HG03521 (cell line): ENCODE results near the gene TSNAX.

Experiments
- ATAC-seq: cut with Tn5 transposase; IDR thresholded peaks from one replicate; pipeline ENCODE4 v1.9.1; 2021; ENCODE audit warnings: mild to moderate bottlenecking, moderate library complexity; ENCODE audit not compliant: unreplicated experiment

TSNAX gene

GRCh38 chr1:231517076-231517475, 11.4 kb upstream of the TSNAX start:
- no peak for ATAC-seq

- ATAC-seq: no peak
These were observed 9.9 kb upstream of the TSNAX start for GRCh38 chr1:231518485-231519034.

GRCh38 chr1:231519166-231519565, 9.3 kb upstream of the TSNAX start:
- no peak for ATAC-seq

DNA sequence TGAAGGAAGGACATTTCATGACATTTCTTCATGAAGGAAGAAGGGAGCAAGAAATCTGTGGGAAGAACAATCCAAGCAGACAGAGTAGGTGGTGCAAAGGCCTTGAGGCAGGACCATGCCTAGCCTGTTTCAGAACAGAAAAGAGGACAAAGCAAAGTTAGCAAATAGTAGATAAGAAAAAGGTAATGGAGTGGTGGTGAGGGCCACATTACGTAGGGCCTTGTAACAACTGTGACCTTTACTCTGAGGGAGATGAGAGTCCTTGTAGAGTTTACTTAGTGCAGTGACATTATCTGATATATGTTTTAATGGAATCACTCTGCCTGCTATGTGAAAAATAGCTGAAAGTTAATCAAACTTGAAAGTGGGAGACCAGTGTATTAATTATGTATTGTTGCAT, 6.4 kb upstream of the TSNAX start:
- ATAC-seq: no peak

DNA sequence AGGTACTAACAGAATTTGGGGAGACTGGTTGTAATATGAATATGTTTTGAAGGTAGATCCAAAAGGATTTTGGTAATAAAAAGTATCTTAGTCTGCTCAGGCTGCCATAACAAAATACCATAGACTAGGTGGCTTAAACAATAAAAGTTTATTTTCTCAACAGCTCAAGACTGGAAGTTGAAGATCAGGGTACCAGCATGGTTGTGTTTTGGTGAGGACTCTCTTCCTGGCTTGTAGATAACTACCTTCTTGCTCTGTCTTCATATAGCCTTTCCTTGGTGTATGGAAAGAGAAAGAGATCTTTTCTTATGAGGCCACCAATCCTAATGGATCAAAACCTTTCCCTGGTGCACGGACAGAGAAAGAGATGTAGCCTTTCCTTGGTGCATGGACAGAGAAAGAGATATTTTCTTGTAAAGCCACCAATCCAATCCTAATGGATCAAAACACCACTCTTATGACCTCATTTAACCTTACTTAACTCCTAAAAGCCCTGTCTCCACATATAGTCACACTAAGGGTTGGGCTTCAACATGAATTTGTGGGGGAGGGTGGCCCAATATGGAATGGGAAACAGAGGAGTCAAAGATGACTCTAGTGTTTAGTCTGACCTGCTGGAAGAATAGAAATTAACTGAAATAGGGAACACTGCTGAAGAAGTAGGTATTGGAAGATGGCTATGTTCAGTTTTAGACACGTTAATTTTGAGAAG, 5.4 kb upstream of the TSNAX start:
- ATAC-seq: no peak

- no peak for ATAC-seq
These were observed 4.7 kb upstream of the TSNAX start for GRCh38 chr1:231523816-231524215.

GRCh38 chr1:231526536-231526935, 1.9 kb upstream of the TSNAX start:
- no peak for ATAC-seq

DNA sequence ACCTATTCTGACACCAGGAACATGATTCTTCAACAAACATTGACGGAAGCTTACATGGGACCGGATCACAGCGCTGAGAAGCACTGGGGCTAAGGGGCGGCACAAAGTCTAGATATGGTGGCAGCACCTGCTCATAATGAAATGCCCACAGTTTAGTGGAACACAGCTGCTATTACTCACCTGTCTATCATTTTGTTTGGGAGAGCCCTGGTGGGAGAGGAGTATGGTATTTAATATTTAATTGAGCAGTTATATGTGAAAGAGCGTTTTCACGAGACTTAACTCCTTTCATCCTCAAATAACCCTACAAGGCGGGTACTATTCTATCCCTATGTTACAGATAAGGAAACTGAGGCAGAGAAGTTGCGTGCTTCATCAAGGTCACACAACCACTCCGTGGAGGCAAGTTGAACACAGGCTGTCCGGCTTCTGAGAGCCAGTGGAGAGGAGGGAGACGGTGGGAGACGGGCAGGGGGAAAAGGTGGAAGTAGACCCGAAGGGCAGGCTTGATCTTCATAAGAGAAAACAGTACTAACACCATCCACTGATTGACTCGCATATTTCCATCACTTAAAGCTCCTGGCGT, 790 bp upstream of the TSNAX start:
- ATAC-seq: peak; percentile 14

DNA sequence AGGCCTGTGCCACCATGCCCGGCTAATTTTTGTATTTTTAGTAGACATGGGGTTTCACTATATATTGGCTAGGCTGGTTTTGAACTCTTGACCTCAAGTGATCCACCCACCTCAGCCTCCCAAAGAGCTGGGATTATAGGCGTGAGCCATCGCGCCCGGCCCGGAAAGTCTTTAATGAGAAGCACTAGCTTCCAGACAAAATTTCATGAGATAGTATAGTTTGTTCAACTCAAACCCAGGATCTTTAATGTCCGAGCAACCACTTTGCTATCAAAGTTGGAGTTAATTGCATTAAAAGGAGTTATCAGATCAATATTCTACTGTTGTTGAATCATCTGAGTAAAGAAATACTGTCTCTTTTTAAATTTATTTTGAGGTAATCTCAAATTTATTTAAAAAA, 4.8 kb downstream of the TSNAX start:
- ATAC-seq: no peak

- ATAC-seq: no peak
These were observed 6.3 kb downstream of the TSNAX start for GRCh38 chr1:231534703-231535159.

DNA sequence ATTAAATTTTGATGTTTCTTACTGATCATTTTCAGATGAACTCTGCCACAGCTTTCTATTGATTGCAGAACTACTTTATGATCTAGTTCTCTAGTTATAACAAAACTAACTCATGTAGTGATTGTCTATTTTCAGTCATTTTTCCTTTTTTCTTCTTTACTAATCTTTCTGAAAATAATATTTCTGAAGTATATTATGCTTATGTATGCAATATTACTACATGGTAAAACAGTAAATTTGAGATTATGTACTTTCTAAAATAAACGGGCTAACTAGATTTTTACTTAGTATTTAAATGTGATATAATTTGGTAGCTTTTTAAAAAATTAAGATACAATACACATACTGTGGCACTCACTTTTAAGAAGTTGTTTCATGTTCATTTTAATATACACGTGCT, 7.6 kb downstream of the TSNAX start:
- no peak for ATAC-seq

- no peak for ATAC-seq
These were observed 12.4 kb downstream of the TSNAX start for GRCh38 chr1:231540847-231541246.

DNA sequence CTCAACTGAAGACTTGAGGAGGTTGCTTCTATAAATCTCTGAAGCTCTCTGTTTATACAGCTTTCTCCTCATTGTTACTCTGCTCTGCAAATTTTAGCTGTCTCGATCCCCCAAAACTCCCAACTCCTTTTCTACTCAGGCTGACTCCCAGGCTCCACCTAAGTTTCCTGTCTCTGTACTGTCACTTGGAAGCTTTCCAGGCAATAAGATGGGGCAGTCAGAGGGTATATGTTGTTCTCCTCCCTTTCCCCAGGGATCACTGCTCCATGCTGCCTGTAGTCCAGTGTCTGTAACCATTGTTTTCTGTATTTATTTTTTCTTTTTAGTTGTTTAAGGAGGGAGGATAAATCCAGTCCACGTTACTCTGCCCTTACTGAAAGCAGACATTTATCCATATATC, 13.4 kb downstream of the TSNAX start:
- no peak for ATAC-seq

DNA sequence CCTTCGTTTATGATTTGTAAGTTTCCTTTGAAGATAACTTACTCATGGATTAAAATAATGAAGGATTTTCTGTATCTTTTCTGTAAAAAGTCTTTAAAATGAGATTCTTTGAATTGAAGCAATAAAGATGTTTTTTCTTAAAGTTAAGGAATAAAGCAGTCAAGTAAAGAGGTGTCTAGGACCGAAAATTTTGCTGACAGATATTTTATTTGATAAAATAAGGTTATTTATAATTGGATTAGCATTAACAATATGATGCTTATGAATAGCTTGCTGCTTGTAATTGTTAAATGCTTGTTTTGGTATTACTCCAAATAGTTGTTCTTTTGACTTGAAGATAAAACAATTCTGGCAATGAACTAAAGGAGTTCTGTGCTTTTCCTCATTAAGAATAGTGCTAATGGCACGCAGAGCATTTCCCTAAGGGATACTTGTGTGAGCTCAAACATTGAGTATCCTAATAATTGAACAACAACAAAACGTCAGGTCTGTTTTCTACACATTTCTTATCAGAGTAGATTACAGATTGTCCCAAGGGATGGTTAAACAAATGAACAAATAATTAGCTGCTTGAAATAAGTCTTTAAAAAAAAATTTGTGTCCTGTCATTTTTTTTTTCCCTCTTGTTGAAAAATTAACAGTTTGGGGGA, 16.6 kb downstream of the TSNAX start:
- no peak for ATAC-seq

DNA sequence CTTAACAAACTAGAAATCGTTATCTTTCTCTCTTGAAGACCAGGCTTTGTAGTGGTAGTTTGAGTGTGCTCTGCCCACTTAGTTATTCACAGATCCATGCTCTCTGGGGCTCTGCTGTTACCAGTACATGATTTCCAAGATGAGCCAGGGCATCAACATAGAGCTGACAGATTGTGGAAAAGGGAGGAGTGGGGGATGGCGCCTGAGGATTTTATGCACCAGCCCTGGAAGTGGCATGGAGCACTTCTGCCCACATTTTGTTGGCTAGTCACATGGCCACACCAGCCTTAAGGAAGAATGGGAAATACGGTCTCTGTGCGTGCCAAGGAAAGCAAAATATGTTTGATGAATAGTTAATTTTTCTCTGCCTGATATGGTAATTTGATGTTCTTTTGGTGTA, 18.2 kb downstream of the TSNAX start:
- ATAC-seq: no peak

GRCh38 chr1:231549733-231550447, 21.4 kb downstream of the TSNAX start:
- ATAC-seq: no peak

DNA sequence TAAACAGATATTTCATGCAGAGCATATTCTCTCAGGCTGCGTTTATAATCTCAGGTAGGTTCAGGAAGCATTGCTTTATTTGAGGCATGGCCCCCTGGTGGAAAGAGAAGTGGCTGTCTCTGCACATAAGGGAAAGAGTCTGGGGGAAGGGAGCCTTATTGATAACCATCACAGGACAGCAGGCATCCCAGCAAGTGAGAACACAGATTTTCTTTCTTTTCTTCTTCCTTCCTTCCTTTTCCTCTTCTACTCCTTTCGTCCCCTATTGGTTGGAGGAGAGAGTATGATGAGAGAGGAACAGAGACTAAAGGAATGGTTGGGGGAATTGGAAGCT, 21.9 kb downstream of the TSNAX start:
- ATAC-seq: no peak

DNA sequence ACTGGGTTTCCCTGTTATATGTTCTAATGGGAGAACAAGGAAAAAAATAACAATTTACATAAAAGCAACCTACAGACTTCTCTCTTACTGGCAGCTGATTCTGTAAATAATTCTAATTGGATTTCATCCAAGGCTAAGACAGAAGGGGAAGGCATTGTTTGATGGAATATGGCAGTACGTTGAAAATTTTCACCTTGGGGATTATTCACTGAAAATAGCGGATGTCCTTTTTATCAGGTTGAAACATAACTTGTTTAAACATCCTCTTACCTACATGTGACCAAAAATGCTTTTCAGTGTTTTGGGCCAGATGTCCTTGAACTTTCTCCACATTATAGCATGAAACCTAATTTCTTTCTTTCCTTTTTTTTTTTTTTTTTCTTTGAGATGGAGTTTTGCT, 24.9 kb downstream of the TSNAX start:
- ATAC-seq: no peak

DNA sequence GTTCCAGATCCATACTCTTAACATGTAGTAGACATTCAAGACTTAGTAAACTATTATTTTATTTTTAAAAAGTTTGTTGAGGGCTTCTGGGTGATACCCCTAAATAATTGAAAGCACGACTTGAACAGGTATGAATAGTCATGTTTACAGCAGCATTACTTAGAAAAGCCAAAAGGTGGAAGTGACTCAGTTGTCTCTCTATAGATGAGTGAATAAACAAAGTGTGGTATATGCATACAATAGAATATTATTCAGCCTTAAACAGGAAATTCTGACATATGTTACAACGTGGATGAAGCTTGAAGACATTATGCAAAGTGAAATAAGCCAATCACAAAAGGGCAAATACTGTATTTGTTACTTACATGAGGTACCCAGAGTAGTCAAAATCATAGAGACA, 26.5 kb downstream of the TSNAX start:
- ATAC-seq: no peak

DNA sequence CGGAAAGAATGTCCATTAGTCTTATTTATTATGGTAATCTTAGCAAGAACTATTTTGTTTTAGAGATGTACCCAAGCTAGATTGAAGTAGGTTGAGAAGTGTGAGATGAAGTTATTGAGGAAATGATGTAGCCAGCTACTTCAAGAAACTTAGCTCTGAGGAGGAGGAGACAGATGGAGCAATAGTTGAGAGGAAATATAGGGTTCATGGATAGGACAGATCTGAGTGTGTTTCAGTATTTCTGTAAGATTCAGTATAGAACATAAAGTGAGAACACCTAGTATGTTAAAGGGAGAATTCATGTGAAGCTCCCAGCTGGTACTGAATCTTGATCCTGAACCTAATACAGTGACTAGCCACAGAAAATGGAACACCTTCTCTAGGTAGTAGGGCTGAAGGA, 28.9 kb downstream of the TSNAX start:
- no peak for ATAC-seq

GRCh38 chr1:231557898-231558707, 29.6 kb downstream of the TSNAX start:
- ATAC-seq: no peak
